Keratinocyte (primary cell): ENCODE measurements around the gene SERP2. TPM values are rescaled to one million over a fixed set of nuclear protein-coding genes. Genes with fewer than 3 reads are reported as not detected.
A peak's percentile ranks its signal among the peaks of the same experiment; 100 is the strongest.

ENCODE experiments used
- DNase-seq: peaks from one replicate; pipeline ENCODE4 v3.0.0-alpha.2; 2011; ENCODE audit warnings: low read depth, missing footprints, low spot score
- FAIRE-seq: peaks from 2 replicates; lab custom pipeline; 2011; peaks lifted over from hg19 to GRCh38; lab: Jason Lieb, UNC
- H2AFZ ChIP-seq: 2 replicates; pipeline ENCODE4 v1.6.0; 2012; ENCODE audit warnings: low read length, control low read depth, inconsistent platforms; ENCODE audit not compliant: control insufficient read depth
- H3K27ac ChIP-seq: 2 replicates; pipeline ENCODE4 v1.5.1; 2011; ENCODE audit warnings: low read length; ENCODE audit not compliant: control insufficient read depth, insufficient read depth
- H3K27me3 ChIP-seq: 3 replicates; pipeline ENCODE4 v1.6.0; 2011; ENCODE audit warnings: low read length; ENCODE audit not compliant: control insufficient read depth, insufficient read depth; ENCODE audit errors: extremely low read depth
- H3K36me3 ChIP-seq, 2 experiments: 2 replicates in 1 of 2; 3 replicates in 1 of 2; pipeline ENCODE4 v1.5.1; 2011; ENCODE audit warnings: low read length in 2 of 2, mild to moderate bottlenecking in 1 of 2; ENCODE audit not compliant: control insufficient read depth in 2 of 2, insufficient read depth in 2 of 2; ENCODE audit errors: extremely low read depth in 1 of 2
- H3K4me1 ChIP-seq: 3 replicates; pipeline ENCODE4 v1.5.1; 2011; ENCODE audit warnings: low read length; ENCODE audit not compliant: control insufficient read depth, insufficient read depth; ENCODE audit errors: extremely low read depth
- H3K4me2 ChIP-seq: 3 replicates; pipeline ENCODE4 v1.6.0; 2011; ENCODE audit warnings: low read depth, low read length; ENCODE audit not compliant: control insufficient read depth, insufficient read depth; ENCODE audit errors: extremely low read depth
- H3K4me3 ChIP-seq, 3 experiments: fragments of 200-600 bp in 1 of 3; sonication (generic) in 1 of 3; 2 replicates in 2 of 3; 3 replicates in 1 of 3; pipeline ENCODE4 v1.5.1; 2011 to 2016; ENCODE audit warnings: low read length in 3 of 3, mild to moderate bottlenecking in 3 of 3, control low read depth in 2 of 3, inconsistent platforms in 1 of 3, low read depth in 1 of 3, mixed read lengths in 1 of 3, mixed run types in 1 of 3, moderate library complexity in 1 of 3; ENCODE audit not compliant: control insufficient read depth in 2 of 3, insufficient read depth in 2 of 3; ENCODE audit errors: extremely low read depth in 1 of 3
- H3K79me2 ChIP-seq: 2 replicates; pipeline ENCODE4 v1.6.0; 2012; ENCODE audit warnings: low read length; ENCODE audit not compliant: control insufficient read depth, insufficient read depth
- H3K9ac ChIP-seq: 3 replicates; pipeline ENCODE4 v1.6.0; 2011; ENCODE audit warnings: low read length; ENCODE audit not compliant: control insufficient read depth, insufficient read depth; ENCODE audit errors: extremely low read depth
- H3K9me1 ChIP-seq: 3 replicates; pipeline ENCODE4 v1.6.0; 2011; ENCODE audit warnings: low read length; ENCODE audit not compliant: control insufficient read depth, insufficient read depth; ENCODE audit errors: extremely low read depth
- H3K9me3 ChIP-seq: 2 replicates; pipeline ENCODE4 v1.5.1; 2012; ENCODE audit warnings: low read depth, low read length; ENCODE audit not compliant: control insufficient read depth
- H4K20me1 ChIP-seq: 3 replicates; pipeline ENCODE4 v1.6.0; 2011; ENCODE audit warnings: low read length; ENCODE audit not compliant: control insufficient read depth, insufficient read depth; ENCODE audit errors: extremely low read depth
- CTCF ChIP-seq, 3 experiments: IDR thresholded peaks in 1 of 3; conservative IDR thresholded peaks in 1 of 3; optimal IDR thresholded peaks in 1 of 3; 2 replicates in 2 of 3; 3 replicates in 1 of 3; pipeline versions ENCODE3 to v1.5.1; 2011; ENCODE audit warnings: low read length in 3 of 3, mild to moderate bottlenecking in 3 of 3, moderate library complexity in 2 of 3, control low read depth in 1 of 3, inconsistent platforms in 1 of 3; ENCODE audit not compliant: insufficient read depth in 2 of 3; ENCODE audit errors: extremely low read depth in 1 of 3
- EZH2 ChIP-seq: IDR thresholded peaks from one replicate; pipeline ENCODE4 v1.6.1; 2012; ENCODE audit warnings: inconsistent platforms, mild to moderate bottlenecking, low read length, moderate library complexity
- dilution Hi-C: fragments of 300-500 bp; cut with MboI; formaldehyde crosslinking; loops from one replicate; pipeline ENCODE4 v1.7.0; 2020; ENCODE audit warnings: low sequenced_read_pairs; ENCODE audit not compliant: extremely low pct_ligation_motif_present
- polyA plus RNA-seq, 5 experiments: library from polyadenylated mRNA; depleted of rRNA in 3 of 5; stranded (reverse) in 3 of 5; stranded (forward) in 1 of 5; unstranded in 1 of 5; fragments of >200 nt; gene quantifications; 1 replicate in 1 of 5; 2 replicates in 3 of 5; 3 replicates in 1 of 5; pipeline versions ENCODE4 v1.2.1 to v1.2.3, GENCODE V29; 2011 to 2012; ENCODE audit warnings: missing spikeins in 2 of 5, low read depth in 1 of 5, low replicate concordance in 1 of 5

The SERP2 gene
- polyA plus RNA-seq, 1 donor (not counting 4 experiments of a cell fraction or from before 2014, with no cell fraction given): 0.45 TPM

- no peaks in the 10 kb centered on the region for H4K20me1 ChIP-seq
- H3K9ac ChIP-seq: no peak overlapping the region
- dilution Hi-C loops: no loop called here
- H3K27me3 ChIP-seq: no peaks in the 10 kb centered on the region
- H3K9me1 ChIP-seq: no peaks in the 10 kb centered on the region
- TF ChIP-seq EZH2 (no peak), CTCF (optimal IDR thresholded peaks at IDR 0.05 in 1 of 3, IDR thresholded peaks at IDR 0.05 in 1 of 3, conservative IDR thresholded peaks at IDR 0.05 in 1 of 3; ENCODE audit: extremely low read depth in 1 of 3, insufficient read depth in 2 of 3, low read length in 3 of 3) (no peak)
- H3K9me3 ChIP-seq: no peaks in the 10 kb centered on the region
- FAIRE-seq: no peak
- H3K4me2 ChIP-seq: no peak overlapping the region
- H3K4me1 ChIP-seq: no peaks in the 10 kb centered on the region
- H3K79me2 ChIP-seq: no peaks in the 10 kb centered on the region
- H3K4me3 ChIP-seq: no peak overlapping the region
- H3K36me3 ChIP-seq: no peaks in the 10 kb centered on the region
- no peak overlapping the region for H3K27ac ChIP-seq
- no peak overlapping the region for H2AFZ ChIP-seq
- no peak for DNase-seq
Measured at GRCh38 chr13:44389876-44390275, 16.3 kb downstream of the SERP2 start.

GRCh38 chr13:44393391-44393790, 19.8 kb downstream of the SERP2 start:
- Histone ChIP-seq H2AFZ (peak overlapping the region; percentile 46), H3K9me1 (no peaks in the 10 kb centered on the region), H3K79me2 (no peaks in the 10 kb centered on the region), H3K4me2 (no peak overlapping the region), H3K9me3 (no peaks in the 10 kb centered on the region), H3K4me3 (no peak overlapping the region), H3K4me1 (no peaks in the 10 kb centered on the region), H3K27me3 (no peaks in the 10 kb centered on the region), H3K27ac (no peak overlapping the region), H3K9ac (no peak overlapping the region), H3K36me3 (no peaks in the 10 kb centered on the region), H4K20me1 (no peaks in the 10 kb centered on the region)
- FAIRE-seq (no peak), DNase-seq (no peak)
- no peak for TF ChIP-seq EZH2
- TF ChIP-seq CTCF (optimal IDR thresholded peaks at IDR 0.05 in 1 of 3, IDR thresholded peaks at IDR 0.05 in 1 of 3, conservative IDR thresholded peaks at IDR 0.05 in 1 of 3; ENCODE audit: extremely low read depth in 1 of 3, insufficient read depth in 2 of 3, low read length in 3 of 3): no peak
- dilution Hi-C loops: no loop called here
